ENCODE results near the gene RNASE4. TPM values are rescaled to one million over a fixed set of nuclear protein-coding genes. Genes with fewer than 3 reads are reported as not detected.
"Not testable (repeated sequence)": the region's sequence is repeated elsewhere in the genome, so short reads cannot be mapped to it uniquely, and the experiment has no call there.

Gene RNASE4
- total RNA-seq, 1 experiment from 2014 or later: not detected

- Histone ChIP-seq H2BK12ac (ENCODE audit: insufficient read length, low read depth, low read length) (no peak overlapping the region), H3K4me2 (ENCODE audit: insufficient read depth, insufficient read length, low read length) (no peak overlapping the region), H2AFZ (ENCODE audit: low read length) (no peak overlapping the region), H3K18ac (ENCODE audit: insufficient read length, low read depth, low read length) (no peak overlapping the region), H2BK15ac (ENCODE audit: low read depth, low read length) (no peak overlapping the region), H3K27ac (ENCODE audit: insufficient read length, low read depth, low read length) (no peak overlapping the region), H2BK5ac (ENCODE audit: insufficient read length, low read length) (no peak overlapping the region), H3K14ac (ENCODE audit: insufficient read depth, low read length) (no peak overlapping the region), H3T11ph (ENCODE audit: low read length) (no peak overlapping the region), H2AK5ac (ENCODE audit: insufficient read length, low read length) (no peak overlapping the region), H3K79me2 (ENCODE audit: insufficient read depth, low read length) (no peaks in the 10 kb centered on the region), H3K23ac (ENCODE audit: insufficient read length, low read depth, low read length) (no peak overlapping the region), H3K4me1 (ENCODE audit: insufficient read depth, low read length) (no peaks in the 10 kb centered on the region), H4K91ac (ENCODE audit: insufficient read length, low read depth, low read length) (no peak overlapping the region), H3K27me3 (ENCODE audit: insufficient read depth, low read length) (no peaks in the 10 kb centered on the region), H3K79me1 (ENCODE audit: insufficient read depth, low read depth, low read length, poor library complexity, severe bottlenecking) (no peaks in the 10 kb centered on the region), H4K8ac (replicated peaks; ENCODE audit: insufficient read length, low read depth, low read length) (no peak overlapping the region), H2BK120ac (ENCODE audit: low read depth, low read length, poor library complexity, severe bottlenecking) (no peak overlapping the region), H3K23me2 (ENCODE audit: insufficient read length, low read depth, low read length, poor library complexity, severe bottlenecking) (no peaks in the 10 kb centered on the region), H3K9me3 (ENCODE audit: control insufficient read depth, low read depth, low read length) (no peaks in the 10 kb centered on the region), H4K20me1 (ENCODE audit: control insufficient read depth, insufficient read depth, insufficient read length) (no peaks in the 10 kb centered on the region), H3K56ac (ENCODE audit: insufficient read length, low read depth, low read length) (no peak overlapping the region), H3K9ac (ENCODE audit: extremely low read depth, insufficient read length, low read length) (no peak overlapping the region), H3K4ac (ENCODE audit: low read depth, low read length) (no peak overlapping the region), H4K5ac (ENCODE audit: insufficient read length, low read depth, low read length) (no peak overlapping the region), H2BK20ac (ENCODE audit: low read depth, low read length, poor library complexity, severe bottlenecking) (no peak overlapping the region)
- H3K27ac Mint-ChIP-seq: no peak overlapping the region
- H3K36me3 Mint-ChIP-seq (ENCODE audit: insufficient read depth in 1 of 3, low read depth in 3 of 3): no peaks in the 10 kb centered on the region
- peaks cover 41% of the 10 kb centered on the region for H3K27me3 Mint-ChIP-seq (ENCODE audit: low read depth)
- no CpG with 5 or more reads among the region's 7 CpGs for WGBS (ENCODE audit: extremely low coverage, insufficient read length, low lambda C conversion rate)
- DNase-seq: no peak
- peaks cover 7 to 9% of the 10 kb centered on the region in 2 experiments for H3K4me1 Mint-ChIP-seq
- no peak overlapping the region for H3K4me3 Mint-ChIP-seq
- TF ChIP-seq CTCF (conservative IDR thresholded peaks at IDR 0.05): no peak
- no peaks in the 10 kb centered on the region for H3K9me3 Mint-ChIP-seq
These were observed 42.2 kb upstream of the RNASE4 start for GRCh38 chr14:20642182-20642581.

- not testable (repeated sequence) for H3K79me1 ChIP-seq (ENCODE audit: insufficient read depth, low read depth, low read length, poor library complexity, severe bottlenecking); H3K56ac ChIP-seq (ENCODE audit: insufficient read length, low read depth, low read length); H2BK15ac ChIP-seq (ENCODE audit: low read depth, low read length); H2BK20ac ChIP-seq (ENCODE audit: low read depth, low read length, poor library complexity, severe bottlenecking); H4K20me1 ChIP-seq (ENCODE audit: control insufficient read depth, insufficient read depth, insufficient read length); DNase-seq; H3K9ac ChIP-seq (ENCODE audit: extremely low read depth, insufficient read length, low read length); H3K4me2 ChIP-seq (ENCODE audit: insufficient read depth, insufficient read length, low read length); H2BK12ac ChIP-seq (ENCODE audit: insufficient read length, low read depth, low read length); H4K5ac ChIP-seq (ENCODE audit: insufficient read length, low read depth, low read length); H3K79me2 ChIP-seq (ENCODE audit: insufficient read depth, low read length); H3K36me3 Mint-ChIP-seq (ENCODE audit: insufficient read depth in 1 of 3, low read depth in 3 of 3); H3K4me3 Mint-ChIP-seq; H4K91ac ChIP-seq (ENCODE audit: insufficient read length, low read depth, low read length); H3K23ac ChIP-seq (ENCODE audit: insufficient read length, low read depth, low read length); H3K18ac ChIP-seq (ENCODE audit: insufficient read length, low read depth, low read length); H3K27ac ChIP-seq (ENCODE audit: insufficient read length, low read depth, low read length); H2BK5ac ChIP-seq (ENCODE audit: insufficient read length, low read length); H3K4me1 ChIP-seq (ENCODE audit: insufficient read depth, low read length); H3K27me3 ChIP-seq (ENCODE audit: insufficient read depth, low read length); H3K9me3 ChIP-seq (ENCODE audit: control insufficient read depth, low read depth, low read length); H4K8ac ChIP-seq (replicated peaks; ENCODE audit: insufficient read length, low read depth, low read length); H2BK120ac ChIP-seq (ENCODE audit: low read depth, low read length, poor library complexity, severe bottlenecking); H2AK5ac ChIP-seq (ENCODE audit: insufficient read length, low read length); H3K14ac ChIP-seq (ENCODE audit: insufficient read depth, low read length); H3K23me2 ChIP-seq (ENCODE audit: insufficient read length, low read depth, low read length, poor library complexity, severe bottlenecking); H2AFZ ChIP-seq (ENCODE audit: low read length); H3K27ac Mint-ChIP-seq; H3K4me1 Mint-ChIP-seq; H3K4ac ChIP-seq (ENCODE audit: low read depth, low read length); H3K9me3 Mint-ChIP-seq; H3T11ph ChIP-seq (ENCODE audit: low read length)
- no CpG with 5 or more reads among the region's 3 CpGs for WGBS (ENCODE audit: extremely low coverage, insufficient read length, low lambda C conversion rate)
- peaks cover 38% of the 10 kb centered on the region for H3K27me3 Mint-ChIP-seq (ENCODE audit: low read depth)
These were observed 41.6 kb upstream of the RNASE4 start for GRCh38 chr14:20642755-20643154.
